ENCODE data around the gene ZNF397.

DNA sequence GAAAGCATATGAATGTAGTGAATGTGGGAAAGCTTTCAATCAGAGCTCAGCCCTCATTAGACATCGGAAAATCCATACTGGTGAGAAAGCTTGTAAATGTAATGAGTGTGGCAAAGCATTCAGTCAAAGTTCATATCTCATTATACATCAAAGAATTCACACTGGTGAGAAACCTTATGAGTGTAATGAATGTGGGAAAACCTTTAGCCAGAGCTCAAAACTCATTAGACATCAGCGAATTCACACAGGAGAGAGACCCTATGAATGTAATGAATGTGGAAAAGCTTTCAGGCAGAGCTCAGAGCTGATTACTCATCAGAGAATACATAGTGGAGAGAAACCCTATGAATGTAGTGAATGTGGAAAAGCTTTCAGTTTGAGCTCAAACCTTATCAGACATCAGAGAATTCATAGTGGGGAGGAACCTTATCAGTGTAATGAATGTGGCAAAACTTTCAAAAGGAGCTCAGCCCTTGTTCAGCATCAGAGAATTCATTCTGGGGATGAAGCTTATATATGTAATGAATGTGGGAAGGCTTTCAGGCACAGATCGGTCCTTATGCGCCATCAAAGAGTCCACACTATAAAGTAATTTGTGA is 5.0 kb downstream of the ZNF397 start:
- TF ChIP-seq CTCF (IDR thresholded peaks at IDR 0.05; ENCODE audit: insufficient read depth, low read depth, low read length) (no peak), EZH2 (IDR thresholded peaks at IDR 0.05; ENCODE audit: insufficient read depth, low read length) (no peak)
